Fibroblast of lung (primary cell): ENCODE measurements around the gene CCDC33. TPM values are rescaled to one million over a fixed set of nuclear protein-coding genes. Genes with fewer than 3 reads are reported as not detected.

ENCODE experiments used
- DNase-seq, 2 donors: peaks; one replicate each; pipeline versions ENCODE4 v3.0.0 to v3.0.0-alpha.2; 2010; ENCODE audit warnings: low read depth in 2 of 2
- H2AFZ ChIP-seq: 2 replicates; pipeline ENCODE4 v1.5.1; 2012; ENCODE audit warnings: low read length, control low read depth, inconsistent platforms
- H3K27ac ChIP-seq: 2 replicates; pipeline ENCODE4 v1.5.1; 2011; ENCODE audit warnings: low read length, control low read depth; ENCODE audit not compliant: insufficient read depth
- H3K27me3 ChIP-seq: 2 replicates; pipeline ENCODE4 v1.5.1; 2011; ENCODE audit warnings: mild to moderate bottlenecking, low read length; ENCODE audit not compliant: control insufficient read depth, insufficient read depth
- H3K36me3 ChIP-seq: 2 replicates; pipeline ENCODE4 v1.5.1; 2011; ENCODE audit warnings: low read length; ENCODE audit not compliant: control insufficient read depth, insufficient read depth
- H3K4me1 ChIP-seq: 2 replicates; pipeline ENCODE4 v1.5.1; 2011; ENCODE audit warnings: low read length; ENCODE audit not compliant: control insufficient read depth, insufficient read depth; ENCODE audit errors: extremely low read depth
- H3K4me2 ChIP-seq: 2 replicates; pipeline ENCODE4 v1.5.1; 2011; ENCODE audit warnings: low read length, control low read depth; ENCODE audit not compliant: insufficient read depth; ENCODE audit errors: extremely low read depth
- H3K4me3 ChIP-seq, 4 experiments: fragments of 200-600 bp in 1 of 4; sonication (generic) in 1 of 4; replicated peaks in 1 of 4; 2 replicates each; pipeline ENCODE4 v1.5.1; 2011 to 2016; ENCODE audit warnings: low read length in 4 of 4, low read depth in 3 of 4, mild to moderate bottlenecking in 3 of 4, control low read depth in 2 of 4, inconsistent platforms in 1 of 4, mixed read lengths in 1 of 4; ENCODE audit not compliant: insufficient read depth in 1 of 4; ENCODE audit errors: control extremely low read depth in 1 of 4
- H3K79me2 ChIP-seq: 2 replicates; pipeline ENCODE4 v1.5.1; 2012; ENCODE audit warnings: mild to moderate bottlenecking, low read length, inconsistent platforms; ENCODE audit not compliant: control insufficient read depth, insufficient read depth
- H3K9ac ChIP-seq: 2 replicates; pipeline ENCODE4 v1.5.1; 2011; ENCODE audit warnings: mild to moderate bottlenecking, low read length, control low read depth; ENCODE audit not compliant: insufficient read depth
- H3K9me3 ChIP-seq: 2 replicates; pipeline ENCODE4 v1.5.1; 2012; ENCODE audit warnings: low read depth, low read length; ENCODE audit not compliant: control insufficient read depth, insufficient read depth
- H4K20me1 ChIP-seq: 2 replicates; pipeline ENCODE4 v1.5.1; 2011; ENCODE audit warnings: low read length; ENCODE audit not compliant: control insufficient read depth, insufficient read depth; ENCODE audit errors: extremely low read depth
- CTCF ChIP-seq, 2 donors: IDR thresholded peaks in 1 of 2; conservative IDR thresholded peaks in 1 of 2; 1 replicate in 1 of 2; 2 replicates in 1 of 2; pipeline ENCODE4 v1.5.1; 2011 to 2012; ENCODE audit warnings: low read length in 2 of 2, control low read depth in 1 of 2, inconsistent platforms in 1 of 2, low read depth in 1 of 2, mild to moderate bottlenecking in 1 of 2
- EZH2 ChIP-seq: IDR thresholded peaks from 2 replicates; pipeline ENCODE4 v1.5.1; 2012; ENCODE audit warnings: low read length, control low read depth, mild to moderate bottlenecking; ENCODE audit errors: missing control alignments
- polyA plus RNA-seq, 2 donors: library from polyadenylated mRNA; depleted of rRNA in 1 of 2; stranded (reverse) in 1 of 2; unstranded in 1 of 2; fragments of >200 nt; gene quantifications; 2 replicates each; pipeline ENCODE4 v1.2.1, GENCODE V29; 2011 to 2012; ENCODE audit warnings: missing spikeins in 1 of 2
- total RNA-seq: library from RNA; depleted of rRNA; stranded (reverse); fragments of >200 nt; gene quantifications from 2 replicates; pipeline ENCODE4 v1.2.1, GENCODE V29; 2014

CCDC33 gene
- total and polyA plus RNA-seq, 2 donors (not counting 1 experiment from before 2014, with no cell fraction given), result not detected

DNA sequence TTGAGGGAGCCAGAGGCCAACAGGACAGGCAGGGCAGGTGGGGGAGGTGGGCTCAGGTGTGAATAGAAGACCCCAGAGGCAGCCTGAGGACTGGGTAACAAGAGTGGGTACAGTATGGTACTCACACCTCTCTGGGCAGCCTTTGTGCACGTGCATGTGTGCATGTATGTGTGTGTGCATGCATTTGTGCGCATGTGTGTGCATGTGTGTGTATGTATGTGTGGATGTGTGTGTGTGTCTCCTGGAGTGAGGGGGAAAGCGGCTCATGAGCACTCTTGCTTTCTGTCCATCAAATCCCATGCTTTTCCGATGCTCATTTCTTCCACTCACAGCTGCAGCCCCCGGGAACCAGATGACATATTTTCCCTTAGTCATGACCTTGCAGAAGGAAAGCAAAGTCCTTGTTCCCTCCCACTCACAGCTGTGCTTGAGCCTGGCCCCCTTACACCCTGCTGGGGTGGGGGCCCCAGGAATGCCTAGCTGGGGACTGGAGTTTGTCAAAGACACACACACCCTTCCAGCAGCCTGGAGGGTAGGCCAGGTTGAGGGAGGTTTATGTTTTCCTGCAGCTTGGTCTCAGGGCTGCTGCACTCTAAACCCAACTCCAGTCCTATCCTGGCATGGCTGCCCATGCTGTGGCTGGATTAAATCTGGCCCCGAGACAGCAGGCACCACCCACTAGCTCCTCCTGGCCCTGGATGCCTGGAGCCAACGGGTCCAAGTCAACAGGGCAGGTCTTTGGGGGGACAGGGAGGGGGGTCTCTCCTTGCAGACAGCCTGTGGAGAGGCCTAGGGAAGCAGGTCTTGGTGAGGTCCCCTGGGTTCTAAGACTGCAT, 22.5 kb downstream of the CCDC33 start:
- no peaks in the 10 kb centered on the region for H4K20me1 ChIP-seq
- H3K4me3 ChIP-seq, result no peak overlapping the region
- H3K36me3 ChIP-seq, result no peaks in the 10 kb centered on the region
- no peak overlapping the region for H2AFZ ChIP-seq
- no peak for DNase-seq
- no peaks in the 10 kb centered on the region for H3K9me3 ChIP-seq
- H3K27ac ChIP-seq, result no peak overlapping the region
- H3K4me2 ChIP-seq, result no peak overlapping the region
- no peaks in the 10 kb centered on the region for H3K4me1 ChIP-seq
- no peaks in the 10 kb centered on the region for H3K79me2 ChIP-seq
- peaks cover 40% of the 10 kb centered on the region for H3K27me3 ChIP-seq
- TF ChIP-seq EZH2 (no peak), CTCF (conservative IDR thresholded peaks at IDR 0.05 in 1 of 2, IDR thresholded peaks at IDR 0.05 in 1 of 2; ENCODE audit: low read depth in 1 of 2, low read length in 2 of 2) (no peak)
- H3K9ac ChIP-seq, result no peak overlapping the region

GRCh38 chr15:74259292-74259648, 23.1 kb downstream of the CCDC33 start:
- no peak overlapping the region for H2AFZ ChIP-seq
- H3K27ac ChIP-seq, result no peak overlapping the region
- DNase-seq, result no peak
- H3K4me2 ChIP-seq, result no peak overlapping the region
- H4K20me1 ChIP-seq, result no peaks in the 10 kb centered on the region
- H3K9me3 ChIP-seq, result no peaks in the 10 kb centered on the region
- H3K4me1 ChIP-seq, result no peaks in the 10 kb centered on the region
- H3K9ac ChIP-seq, result no peak overlapping the region
- H3K27me3 ChIP-seq, result peaks cover 38% of the 10 kb centered on the region
- H3K79me2 ChIP-seq, result no peaks in the 10 kb centered on the region
- no peak overlapping the region for H3K4me3 ChIP-seq
- no peaks in the 10 kb centered on the region for H3K36me3 ChIP-seq
- TF ChIP-seq EZH2, result no peak
- no peak for TF ChIP-seq CTCF (conservative IDR thresholded peaks at IDR 0.05 in 1 of 2, IDR thresholded peaks at IDR 0.05 in 1 of 2; ENCODE audit: low read depth in 1 of 2, low read length in 2 of 2)

DNA sequence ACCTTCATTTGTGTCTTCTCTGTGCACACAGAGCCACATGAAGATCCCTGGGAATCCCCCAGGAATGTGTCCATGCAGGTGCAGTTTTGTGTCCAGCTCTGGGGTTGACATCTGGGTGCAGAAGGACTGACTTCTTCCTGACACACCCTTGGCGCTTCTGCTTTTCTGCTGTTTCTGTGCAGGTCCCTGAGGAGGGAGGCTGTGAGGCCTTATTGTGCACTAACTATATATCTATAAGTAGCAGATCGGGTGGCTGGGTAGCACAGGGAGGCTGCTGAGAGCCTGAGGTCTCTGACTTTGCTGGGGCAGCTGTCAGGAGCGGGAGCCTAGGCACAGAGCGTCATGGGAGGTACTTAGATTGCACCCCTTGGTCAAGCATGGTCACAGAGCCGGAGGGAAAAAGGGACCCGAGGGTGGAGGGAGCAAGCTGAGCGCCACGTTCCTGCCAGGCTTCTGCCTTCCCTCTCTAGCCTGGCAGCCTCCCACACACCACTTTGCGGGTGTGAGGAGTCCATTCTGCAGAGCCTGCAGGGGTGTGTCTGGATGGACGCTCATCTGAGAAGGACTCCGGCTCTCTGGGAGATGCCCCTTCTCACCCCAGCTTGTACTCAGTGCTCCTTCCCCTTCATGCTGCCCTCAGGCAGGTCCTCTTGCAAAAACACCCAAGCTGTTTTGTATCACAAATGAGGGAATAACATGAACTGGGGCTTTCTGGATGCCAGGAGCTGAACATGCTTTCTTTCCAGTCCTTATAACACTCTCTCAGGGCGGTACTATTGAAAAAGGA, 23.9 kb downstream of the CCDC33 start:
- Histone ChIP-seq H3K36me3 (no peaks in the 10 kb centered on the region), H3K79me2 (no peaks in the 10 kb centered on the region), H3K4me2 (no peak overlapping the region), H3K9ac (no peak overlapping the region), H4K20me1 (no peaks in the 10 kb centered on the region), H3K9me3 (no peaks in the 10 kb centered on the region), H3K4me1 (no peaks in the 10 kb centered on the region), H3K4me3 (no peak overlapping the region), H3K27me3 (peaks cover 37% of the 10 kb centered on the region), H3K27ac (no peak overlapping the region), H2AFZ (no peak overlapping the region)
- no peak for TF ChIP-seq CTCF (conservative IDR thresholded peaks at IDR 0.05 in 1 of 2, IDR thresholded peaks at IDR 0.05 in 1 of 2; ENCODE audit: low read depth in 1 of 2, low read length in 2 of 2)
- no peak for TF ChIP-seq EZH2
- no peak for DNase-seq
